ENCODE data around the gene FXR2. TPM values are rescaled to one million over a fixed set of nuclear protein-coding genes. Genes with fewer than 3 reads are reported as not detected.

Gene FXR2
- total and polyA plus RNA-seq, 9 of the 15 experiments (the other 6 are each of a cell fraction or from before 2014, with no cell fraction given), result 2.0 to 49.3 (median 24.5) TPM

DNA sequence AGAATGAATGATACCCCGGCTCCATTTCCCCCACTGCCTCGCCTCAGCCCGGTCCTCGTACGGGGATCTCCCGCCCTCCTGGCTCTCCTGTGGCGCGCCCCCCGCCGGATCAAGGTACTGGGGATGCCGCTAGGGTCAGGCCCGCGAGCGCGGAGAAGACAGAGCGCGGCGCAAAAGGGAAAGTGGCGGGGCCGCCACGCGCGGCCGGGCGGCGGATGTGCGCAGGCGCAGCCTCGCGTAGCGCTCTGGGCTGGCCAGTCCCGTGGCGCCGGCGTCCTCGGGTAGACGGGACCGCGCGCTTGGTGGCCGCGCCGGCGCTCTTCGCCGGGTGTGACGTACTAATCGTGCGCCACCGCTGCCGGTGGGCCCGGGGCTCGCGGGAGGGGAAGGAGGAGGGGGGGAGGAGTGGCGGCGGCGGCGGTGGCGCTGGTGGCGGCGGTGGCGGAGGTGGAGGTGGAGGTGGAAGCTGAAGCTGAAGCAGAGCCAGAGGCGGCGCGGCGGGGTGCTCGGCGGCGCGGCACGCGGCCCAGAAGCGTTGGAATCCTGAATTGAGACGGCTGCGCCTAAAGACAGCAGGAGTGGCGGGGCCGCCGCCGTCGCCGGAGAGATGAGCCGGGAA is 53.0 kb downstream of the FXR2 start, which contains the start of gene SENP3 (continued):
- TF ChIP-seq, protein P1, sequence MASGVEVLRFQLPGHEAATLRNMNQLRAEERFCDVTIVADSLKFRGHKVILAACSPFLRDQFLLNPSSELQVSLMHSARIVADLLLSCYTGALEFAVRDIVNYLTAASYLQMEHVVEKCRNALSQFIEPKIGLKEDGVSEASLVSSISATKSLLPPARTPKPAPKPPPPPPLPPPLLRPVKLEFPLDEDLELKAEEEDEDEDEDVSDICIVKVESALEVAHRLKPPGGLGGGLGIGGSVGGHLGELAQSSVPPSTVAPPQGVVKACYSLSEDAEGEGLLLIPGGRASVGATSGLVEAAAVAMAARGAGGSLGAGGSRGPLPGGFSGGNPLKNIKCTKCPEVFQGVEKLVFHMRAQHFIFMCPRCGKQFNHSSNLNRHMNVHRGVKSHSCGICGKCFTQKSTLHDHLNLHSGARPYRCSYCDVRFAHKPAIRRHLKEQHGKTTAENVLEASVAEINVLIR (CRISPR knock-in tag; IDR thresholded peaks at IDR 0.05), result peak; percentile 80
- TF ChIP-seq RB1 (IDR thresholded peaks at IDR 0.05; ENCODE audit: low read depth) (peak; percentile 66; the same call in 1 of the 2 replicates), ZNF347 (CRISPR knock-in tag; IDR thresholded peaks at IDR 0.05; ENCODE audit: low read depth) (no peak), JUNB (CRISPR knock-in tag; conservative IDR thresholded peaks at IDR 0.05) (no peak), EP400 (IDR thresholded peaks at IDR 0.05) (peak; percentile 68; the same call in 1 of the 2 replicates), ZFX (CRISPR knock-in tag; IDR thresholded peaks at IDR 0.05) (peak; percentile 68), HCFC1 (IDR thresholded peaks at IDR 0.05; ENCODE audit: low read depth, low read length) (peak; percentile 73), SMARCC2 (IDR thresholded peaks at IDR 0.05; ENCODE audit: low read depth) (no peak)
- TF ChIP-seq, protein P2, sequence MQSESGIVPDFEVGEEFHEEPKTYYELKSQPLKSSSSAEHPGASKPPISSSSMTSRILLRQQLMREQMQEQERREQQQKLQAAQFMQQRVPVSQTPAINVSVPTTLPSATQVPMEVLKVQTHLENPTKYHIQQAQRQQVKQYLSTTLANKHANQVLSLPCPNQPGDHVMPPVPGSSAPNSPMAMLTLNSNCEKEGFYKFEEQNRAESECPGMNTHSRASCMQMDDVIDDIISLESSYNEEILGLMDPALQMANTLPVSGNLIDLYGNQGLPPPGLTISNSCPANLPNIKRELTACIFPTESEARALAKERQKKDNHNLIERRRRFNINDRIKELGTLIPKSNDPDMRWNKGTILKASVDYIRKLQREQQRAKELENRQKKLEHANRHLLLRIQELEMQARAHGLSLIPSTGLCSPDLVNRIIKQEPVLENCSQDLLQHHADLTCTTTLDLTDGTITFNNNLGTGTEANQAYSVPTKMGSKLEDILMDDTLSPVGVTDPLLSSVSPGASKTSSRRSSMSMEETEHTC (IDR thresholded peaks at IDR 0.05), result peak; percentile 22; the same call in 1 of the 2 replicates
- TF ChIP-seq, protein P3, sequence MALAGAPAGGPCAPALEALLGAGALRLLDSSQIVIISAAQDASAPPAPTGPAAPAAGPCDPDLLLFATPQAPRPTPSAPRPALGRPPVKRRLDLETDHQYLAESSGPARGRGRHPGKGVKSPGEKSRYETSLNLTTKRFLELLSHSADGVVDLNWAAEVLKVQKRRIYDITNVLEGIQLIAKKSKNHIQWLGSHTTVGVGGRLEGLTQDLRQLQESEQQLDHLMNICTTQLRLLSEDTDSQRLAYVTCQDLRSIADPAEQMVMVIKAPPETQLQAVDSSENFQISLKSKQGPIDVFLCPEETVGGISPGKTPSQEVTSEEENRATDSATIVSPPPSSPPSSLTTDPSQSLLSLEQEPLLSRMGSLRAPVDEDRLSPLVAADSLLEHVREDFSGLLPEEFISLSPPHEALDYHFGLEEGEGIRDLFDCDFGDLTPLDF (CRISPR knock-in tag; IDR thresholded peaks at IDR 0.05), result peak; percentile 48; the same call in 1 of the 2 replicates

Data from K562 (cell line).